Stimulated activated CD4-positive, alpha-beta T cell treated with anti-CD3 and anti-CD28 coated beads, Interleukin-15, amount 100 ng/mL, for 48 hours (primary cell): ENCODE results near the gene VSTM2A.

Experiments
- DNase-seq, 2 donors: peaks; one replicate each; pipeline ENCODE4 v3.0.0-alpha.2; 2020; ENCODE audit warnings: low read depth in 2 of 2

VSTM2A gene

DNA sequence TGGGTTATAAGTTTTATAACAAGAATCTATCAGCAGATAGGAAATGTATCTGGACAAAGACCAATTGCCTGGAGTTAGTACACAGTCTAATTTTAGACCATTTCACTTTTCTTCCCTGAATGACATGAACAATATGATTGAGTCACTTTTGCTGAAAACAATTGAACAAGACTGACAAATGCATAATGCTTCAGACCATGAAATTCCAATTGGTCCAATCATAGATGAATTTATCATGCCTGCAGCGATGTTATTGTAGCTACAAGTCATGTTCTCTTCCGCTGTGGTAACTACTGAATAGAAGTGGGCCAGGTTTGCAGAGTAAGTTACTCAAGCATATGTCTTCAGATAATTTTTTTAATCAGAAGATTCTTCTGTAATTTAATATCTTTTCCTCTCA, 73.4 kb downstream of the VSTM2A start:
- no peak for DNase-seq
